GM18499 (cell line): Measurements from ENCODE around the gene SLMAP.
"Not testable (repeated sequence)": the region's sequence is repeated elsewhere in the genome, so short reads cannot be mapped to it uniquely, and the experiment has no call there.

ENCODE experiments used
- ATAC-seq: cut with Tn5 transposase; IDR thresholded peaks from one replicate; pipeline ENCODE4 v1.9.1; 2021; ENCODE audit warnings: moderate number of reproducible peaks; ENCODE audit not compliant: insufficient read depth, unreplicated experiment

The SLMAP gene

DNA sequence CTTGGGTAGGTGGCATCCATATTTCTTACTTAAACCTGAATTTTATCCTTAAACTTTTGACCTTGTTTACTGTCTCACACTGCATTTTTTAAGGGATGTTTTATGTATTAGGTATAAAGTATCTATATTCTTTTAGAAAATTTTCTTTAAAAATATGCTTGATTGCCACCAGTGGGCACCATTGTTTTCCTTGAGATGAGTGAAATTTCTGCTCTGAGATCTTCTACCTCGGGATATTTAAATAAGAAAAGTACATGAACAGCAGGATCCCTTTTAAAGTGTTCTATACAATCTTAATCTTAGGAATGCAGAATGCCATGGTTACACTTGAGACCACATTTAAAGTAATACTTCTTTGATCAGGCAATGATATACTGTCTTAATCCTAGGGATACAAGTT lies 108.7 kb downstream of the SLMAP start:
- no peak for ATAC-seq

DNA sequence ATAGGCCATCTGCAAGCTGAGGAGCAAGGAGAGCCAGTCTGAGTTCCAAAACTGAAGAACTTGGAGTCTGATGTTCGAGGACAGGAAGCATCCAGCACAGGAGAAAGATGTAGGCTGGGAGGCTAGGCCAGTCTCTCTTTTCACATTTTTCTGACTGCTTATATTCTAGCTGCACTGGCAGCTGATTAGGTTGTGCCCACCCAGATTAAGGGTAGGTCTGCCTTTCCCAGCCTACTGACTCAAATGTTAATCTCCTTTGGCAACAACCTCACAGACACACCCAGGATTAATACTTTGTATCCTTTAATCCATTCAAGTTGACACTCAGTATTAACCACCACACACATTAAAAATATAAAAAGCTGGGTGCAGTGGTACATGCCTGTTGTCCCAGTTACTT lies 113.0 kb downstream of the SLMAP start:
- not testable (repeated sequence) for ATAC-seq

DNA sequence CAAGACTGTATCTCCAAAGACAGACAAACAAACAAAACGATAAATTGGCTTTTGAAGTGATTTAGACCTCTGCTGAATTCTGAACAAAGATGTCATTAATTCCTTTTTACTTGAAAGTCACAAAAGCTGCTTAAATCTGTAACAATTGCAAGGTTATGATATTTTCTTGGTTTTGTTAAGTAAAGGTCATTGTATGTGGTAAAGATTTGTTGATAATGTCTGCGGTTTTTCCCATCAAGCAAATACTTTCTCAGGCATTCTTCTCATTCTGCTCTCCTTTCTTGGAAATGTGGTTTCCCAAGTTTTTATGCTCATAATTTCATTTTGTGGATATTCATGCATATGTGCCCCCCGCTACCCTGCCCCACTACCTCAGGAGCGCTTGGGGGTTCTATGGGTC lies 116.5 kb downstream of the SLMAP start:
- no peak for ATAC-seq

DNA sequence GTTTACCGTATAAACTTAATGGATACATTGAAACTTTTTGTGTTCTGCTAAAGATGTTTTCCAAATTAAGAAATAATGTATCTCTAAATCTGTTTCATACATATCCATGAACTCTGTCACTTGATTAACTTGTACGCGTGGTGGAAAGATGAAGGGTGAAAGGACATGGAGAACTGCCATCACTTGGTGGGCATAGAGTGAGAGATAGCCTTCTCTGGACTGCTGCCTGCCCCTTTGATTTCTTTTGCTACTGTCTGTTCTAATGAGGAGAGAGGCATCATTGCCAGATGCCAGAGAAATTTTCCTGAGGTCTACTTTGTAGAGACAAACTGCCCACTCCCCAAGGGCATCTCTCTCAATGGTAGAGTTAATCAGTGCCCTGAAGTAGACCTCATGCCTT lies 120.5 kb downstream of the SLMAP start:
- no peak for ATAC-seq

DNA sequence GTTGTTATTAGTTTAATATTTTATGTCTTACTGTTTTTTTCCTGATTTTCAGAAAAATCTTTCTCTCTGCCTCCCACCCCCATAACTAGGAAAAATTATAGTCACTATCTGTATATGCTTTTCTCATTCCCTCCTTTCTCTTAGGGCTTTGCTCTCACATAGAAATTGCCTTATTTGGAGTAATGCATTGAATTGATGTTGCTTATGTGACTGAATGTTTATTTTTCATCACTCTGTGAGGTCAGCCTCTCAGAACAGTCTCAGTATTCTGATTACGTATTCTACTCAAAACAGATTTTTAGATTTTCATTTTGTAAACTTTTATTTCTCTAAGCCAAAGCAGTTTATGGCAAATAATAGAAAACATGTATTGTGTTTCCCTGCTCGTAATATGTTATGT lies 121.0 kb downstream of the SLMAP start:
- no peak for ATAC-seq

DNA sequence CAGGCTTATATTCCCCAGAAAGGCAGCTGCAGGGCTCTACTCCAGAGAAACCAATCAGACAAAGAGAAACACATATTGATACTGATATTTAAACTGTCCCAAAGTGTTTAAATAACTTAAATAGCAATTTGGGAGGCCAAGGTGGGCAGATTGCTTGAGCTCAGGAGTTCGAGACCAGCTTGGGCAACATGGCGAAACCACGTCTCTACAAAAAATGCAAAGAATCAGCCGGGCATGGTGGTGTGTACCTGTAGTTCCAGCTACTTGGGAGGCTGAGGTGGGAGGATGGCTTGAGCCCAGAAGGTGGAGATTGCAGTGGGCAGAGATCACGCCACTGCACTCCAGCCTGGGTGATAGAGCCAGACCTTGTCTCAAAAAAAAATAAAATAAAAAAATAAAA lies 128.3 kb downstream of the SLMAP start:
- not testable (repeated sequence) for ATAC-seq

DNA sequence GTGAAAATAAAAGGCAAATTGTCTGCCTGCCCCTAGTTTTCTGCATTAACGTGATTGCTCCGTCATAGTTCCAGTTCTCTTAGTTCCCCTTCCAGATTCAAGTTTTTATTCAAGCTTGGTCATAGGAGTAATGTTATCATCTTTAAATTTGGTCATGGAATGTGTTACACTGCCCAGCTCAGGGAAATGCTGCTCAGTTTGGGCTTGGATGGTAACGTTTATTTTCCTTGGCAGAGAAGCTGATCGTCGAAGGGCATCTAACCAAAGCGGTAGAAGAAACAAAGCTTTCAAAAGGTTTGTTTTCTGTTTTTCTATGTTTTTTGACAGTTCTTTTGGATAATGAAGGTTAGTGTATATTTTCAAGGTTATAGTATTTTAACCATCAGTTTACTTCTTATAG lies 133.7 kb downstream of the SLMAP start:
- no peak for ATAC-seq

DNA sequence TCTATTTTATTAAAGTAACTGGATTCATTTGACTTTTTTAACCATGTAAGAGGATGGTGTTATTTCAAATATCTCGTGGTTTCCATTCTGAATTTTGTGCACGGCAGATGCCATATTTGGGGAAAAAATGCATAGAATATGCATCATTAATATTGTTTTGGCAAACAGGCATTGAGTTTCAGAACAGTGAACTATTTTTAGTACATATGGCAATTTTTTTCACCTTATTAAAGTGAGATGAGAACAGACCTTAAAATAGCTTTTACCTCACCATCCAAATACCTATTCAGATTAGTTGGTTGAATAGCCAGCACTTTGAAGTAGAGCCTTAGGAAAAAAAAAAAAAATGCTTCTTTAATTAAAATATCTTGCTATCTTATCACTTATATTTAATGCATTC lies 134.8 kb downstream of the SLMAP start:
- ATAC-seq: no peak

DNA sequence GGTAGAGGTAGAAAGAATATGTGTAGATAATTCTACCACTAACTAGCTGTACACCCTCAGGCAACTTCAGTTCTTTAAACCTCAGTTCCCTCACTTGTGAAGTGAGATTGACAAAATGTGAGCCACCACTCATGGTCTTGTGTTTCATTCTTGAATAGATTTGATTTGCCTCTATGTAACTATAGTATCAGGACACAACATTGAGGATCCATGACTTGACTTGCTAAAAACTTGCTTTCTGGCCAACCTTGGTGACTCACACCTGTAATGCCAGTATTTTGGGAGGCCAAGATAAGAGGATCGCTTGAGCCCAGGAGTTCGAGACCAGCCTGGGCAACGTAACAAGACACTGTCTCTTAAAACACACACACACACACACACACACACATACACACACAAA lies 136.3 kb downstream of the SLMAP start:
- ATAC-seq: no peak

DNA sequence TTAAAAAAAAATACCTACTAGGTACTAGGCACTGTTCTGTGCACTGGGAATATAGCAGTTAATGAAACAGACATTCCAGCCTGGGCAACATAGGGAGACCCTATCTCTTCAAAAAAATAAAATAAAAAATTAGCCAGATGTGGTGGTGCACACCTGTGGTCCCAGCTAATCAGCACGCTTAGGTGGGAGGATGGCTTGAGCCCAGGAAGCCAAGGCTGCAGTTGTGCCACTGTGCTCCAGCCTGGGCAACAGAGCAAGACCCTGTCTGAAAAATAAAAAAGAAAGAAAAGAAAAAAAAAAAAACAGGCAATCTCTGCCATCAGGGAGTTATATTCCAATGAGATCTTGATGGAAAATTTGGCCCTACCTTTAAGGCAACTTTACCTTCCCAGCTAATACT lies 137.0 kb downstream of the SLMAP start:
- ATAC-seq: no peak

DNA sequence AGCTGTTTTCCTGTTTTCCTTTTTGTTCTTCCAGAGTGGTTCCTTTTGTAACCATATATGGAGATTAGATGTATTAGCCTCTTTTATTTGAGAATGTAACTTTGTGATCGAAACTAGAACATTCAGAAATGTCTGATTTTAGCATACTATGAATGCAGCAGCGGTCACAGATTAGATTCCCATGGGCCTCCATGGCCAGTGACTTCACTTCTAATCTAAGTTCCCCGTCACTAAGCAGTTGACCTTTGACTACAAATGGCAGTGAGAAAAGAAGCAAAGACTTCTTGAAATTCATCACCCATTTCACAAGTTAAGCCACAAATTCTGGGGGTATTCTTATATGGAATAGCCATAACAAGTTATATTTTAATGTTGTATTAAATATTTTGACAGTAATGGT lies 137.6 kb downstream of the SLMAP start:
- no peak for ATAC-seq

DNA sequence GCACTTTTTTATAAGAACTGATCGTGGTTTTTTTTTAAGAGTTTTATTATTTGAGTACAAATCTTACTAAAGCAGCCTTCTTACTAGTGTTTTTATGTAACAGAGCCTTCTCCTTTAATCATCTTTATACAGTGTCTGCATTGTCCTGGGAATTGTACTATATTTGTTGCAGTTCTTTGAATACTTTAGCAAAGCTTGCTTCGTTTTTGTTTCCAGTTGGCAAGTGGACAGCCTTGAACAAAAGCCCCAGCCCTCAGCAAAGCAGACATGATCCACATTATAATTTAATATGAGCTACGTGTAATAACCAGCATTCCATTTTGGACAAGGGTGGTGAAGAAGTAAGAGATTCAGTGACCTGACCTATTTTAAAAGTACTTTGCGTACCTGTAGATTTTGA lies 139.9 kb downstream of the SLMAP start:
- ATAC-seq: no peak

DNA sequence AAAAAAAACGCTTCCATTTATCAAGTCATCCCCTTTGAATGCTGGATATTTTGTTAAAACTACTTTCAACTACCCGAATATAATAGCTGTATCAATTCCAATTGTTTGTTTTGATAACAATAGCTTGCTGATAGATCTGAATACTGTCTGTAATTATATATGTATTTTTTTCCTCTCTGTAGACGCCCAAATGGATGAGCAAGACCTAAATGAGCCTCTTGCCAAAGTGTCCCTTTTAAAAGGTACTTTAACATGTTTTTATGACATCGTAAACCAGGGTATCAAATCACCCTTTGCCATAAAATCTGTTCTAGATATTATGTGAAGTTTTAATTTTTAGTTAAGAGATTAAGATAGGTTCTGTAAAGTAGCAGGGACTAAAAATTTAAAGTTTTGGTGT lies 140.6 kb downstream of the SLMAP start:
- no peak for ATAC-seq

DNA sequence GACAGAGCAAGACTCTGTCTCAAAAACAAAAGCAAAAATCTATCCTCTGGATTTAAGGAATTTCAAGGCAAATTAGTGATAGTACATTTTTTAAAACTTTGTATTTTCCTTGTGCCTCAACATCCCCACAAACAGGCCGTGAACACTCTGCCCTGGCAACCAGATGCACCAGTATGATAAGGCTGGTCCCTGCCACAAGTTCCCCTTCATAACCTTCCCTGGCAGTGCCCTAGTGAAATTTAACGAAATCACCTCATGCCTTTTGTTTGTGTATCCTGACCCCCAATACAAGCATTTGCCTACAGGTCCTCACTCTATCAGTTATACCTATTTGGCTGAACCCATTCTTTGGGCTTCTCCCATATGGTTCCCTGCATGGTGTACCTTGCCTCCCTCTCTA lies 144.7 kb downstream of the SLMAP start:
- no peak for ATAC-seq

DNA sequence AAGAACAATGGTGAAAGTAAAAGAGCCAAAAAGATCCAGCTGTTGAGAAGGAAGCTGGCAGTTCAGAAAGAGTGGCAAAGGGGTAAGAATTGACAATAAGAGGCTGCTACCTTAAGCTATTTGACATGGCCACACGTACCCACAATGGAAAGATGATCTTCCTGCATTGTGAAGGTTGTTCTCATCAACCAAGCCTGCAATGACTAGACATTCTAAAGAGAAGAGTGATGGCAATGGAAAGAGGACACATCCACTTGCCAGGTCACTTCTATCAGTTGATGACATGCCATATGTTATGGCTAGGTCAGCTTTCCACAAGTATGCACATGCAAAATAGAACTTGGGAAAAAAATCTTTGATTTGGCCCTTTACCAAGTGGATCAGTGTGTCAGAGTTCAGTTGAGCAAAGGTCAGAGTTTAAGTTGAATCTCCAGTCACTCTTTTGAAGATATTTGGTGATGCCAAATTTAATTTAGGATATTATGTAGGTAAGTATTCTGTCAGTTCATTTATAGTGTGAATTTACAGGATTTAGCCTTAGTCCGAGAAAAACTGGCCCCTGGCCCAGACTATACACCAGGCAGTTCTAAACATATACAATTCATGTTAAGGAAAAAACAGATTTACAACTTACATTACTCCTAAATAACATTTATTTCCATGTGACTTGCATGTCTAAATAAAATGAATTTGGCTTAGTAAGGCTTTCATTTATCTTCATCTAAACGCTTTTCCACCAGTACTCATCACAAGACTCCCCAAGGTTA lies 147.2 kb downstream of the SLMAP start:
- no peak for ATAC-seq

DNA sequence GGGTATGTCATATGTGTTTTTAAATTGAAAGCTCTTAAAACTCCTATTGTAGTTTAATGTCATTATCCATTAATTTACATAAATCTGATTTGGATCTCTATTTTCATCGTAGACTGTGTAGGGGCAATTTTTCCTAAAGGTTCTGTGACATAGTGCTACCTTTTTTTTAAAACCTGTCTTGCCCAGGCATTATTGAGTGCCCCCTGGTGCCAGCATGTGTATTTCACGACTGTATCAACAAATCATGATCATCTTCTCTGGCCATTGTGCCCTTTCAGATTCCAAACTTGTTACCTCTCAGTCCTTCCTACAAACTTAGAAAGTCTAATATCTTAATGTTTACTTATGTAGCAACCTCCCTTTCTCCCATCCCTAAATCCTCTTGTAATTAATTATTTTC lies 154.9 kb downstream of the SLMAP start:
- ATAC-seq: no peak

DNA sequence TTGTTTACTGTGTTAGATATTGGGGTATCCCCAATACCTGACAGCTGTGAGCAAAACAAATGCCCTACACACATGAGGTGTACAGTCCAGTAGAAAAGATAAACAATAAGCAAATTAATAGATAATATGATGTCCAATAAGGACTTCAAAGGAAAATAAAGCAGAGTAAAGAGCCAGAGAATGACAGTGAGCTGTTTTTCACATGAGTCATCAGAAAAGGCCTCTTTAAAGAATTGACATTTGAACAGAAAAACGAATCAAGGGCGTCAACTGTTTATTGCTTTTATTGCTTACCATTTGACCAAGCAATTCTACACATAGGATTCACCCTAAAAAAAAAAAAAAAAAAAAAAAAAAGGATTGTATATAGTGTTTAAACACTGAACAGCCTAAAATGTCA lies 155.5 kb downstream of the SLMAP start:
- ATAC-seq: no peak

DNA sequence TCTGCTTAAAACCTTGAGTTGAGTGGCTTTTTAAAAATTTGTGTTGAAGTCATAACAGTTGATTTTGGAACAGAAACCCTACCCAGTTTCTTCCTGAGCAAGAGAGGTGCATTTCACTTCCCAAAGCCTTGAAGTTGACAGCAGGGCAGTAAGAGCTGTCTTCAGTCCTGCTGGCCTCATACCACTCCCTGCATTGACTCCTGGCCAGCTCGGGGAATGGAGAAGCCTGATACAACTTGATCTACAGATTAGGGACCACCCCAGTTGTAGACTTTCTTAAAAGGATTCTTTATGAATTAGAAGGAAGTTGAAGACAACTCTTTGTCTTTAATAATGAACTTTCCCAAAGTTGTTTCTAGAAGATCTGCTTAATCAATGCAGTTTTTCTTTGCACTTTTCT lies 161.5 kb downstream of the SLMAP start:
- ATAC-seq: no peak

DNA sequence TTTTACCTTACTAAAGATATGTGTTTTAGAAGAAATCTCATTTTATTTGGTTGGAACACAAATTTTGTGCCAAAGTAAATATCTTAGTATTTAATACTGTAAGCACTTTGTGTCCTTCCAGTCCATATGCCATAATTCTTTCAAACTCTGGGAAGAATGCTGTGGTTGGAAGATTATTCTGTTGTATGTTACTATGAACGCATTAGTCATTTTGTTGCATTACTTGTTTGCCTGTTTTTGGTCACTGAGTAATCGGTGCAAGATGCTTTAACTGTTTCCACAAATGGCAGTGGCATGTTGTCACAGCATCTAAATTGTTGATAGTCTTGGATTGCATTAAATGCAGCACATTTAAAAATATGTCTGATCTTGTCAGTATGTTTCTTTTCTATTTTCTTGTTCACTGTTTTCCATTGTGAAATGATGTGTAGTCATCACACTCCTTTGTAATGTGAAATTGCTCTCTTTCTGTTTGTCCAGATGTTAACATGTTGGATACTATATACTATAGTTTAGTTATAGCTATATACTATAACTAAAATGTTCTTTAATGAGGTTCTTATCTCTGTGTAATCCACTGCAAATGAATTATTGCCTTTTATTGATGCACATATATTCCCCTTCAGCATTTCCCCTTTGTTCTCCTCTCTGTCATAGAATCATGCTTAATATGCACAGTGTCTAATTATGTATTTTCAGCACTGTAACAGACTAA lies 162.2 kb downstream of the SLMAP start:
- no peak for ATAC-seq

DNA sequence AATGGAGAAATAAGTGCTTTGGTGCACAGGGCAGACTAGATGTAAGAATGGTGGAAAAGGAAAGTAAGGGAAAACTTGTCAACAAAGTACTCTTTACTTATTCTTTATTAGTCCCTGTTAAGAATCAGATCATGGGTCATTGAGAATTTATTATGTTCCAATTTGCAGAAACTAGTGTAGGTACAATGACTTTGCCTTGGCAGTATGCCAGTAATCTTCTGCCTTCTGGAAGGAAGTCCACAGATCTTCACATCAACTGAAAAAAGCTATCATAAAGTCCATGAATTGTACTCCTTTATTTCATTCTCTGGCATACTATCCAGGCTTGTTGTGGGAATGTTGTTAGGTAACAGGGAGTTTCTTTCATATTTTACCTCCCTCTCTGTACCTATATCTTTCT lies 163.9 kb downstream of the SLMAP start:
- ATAC-seq: no peak

DNA sequence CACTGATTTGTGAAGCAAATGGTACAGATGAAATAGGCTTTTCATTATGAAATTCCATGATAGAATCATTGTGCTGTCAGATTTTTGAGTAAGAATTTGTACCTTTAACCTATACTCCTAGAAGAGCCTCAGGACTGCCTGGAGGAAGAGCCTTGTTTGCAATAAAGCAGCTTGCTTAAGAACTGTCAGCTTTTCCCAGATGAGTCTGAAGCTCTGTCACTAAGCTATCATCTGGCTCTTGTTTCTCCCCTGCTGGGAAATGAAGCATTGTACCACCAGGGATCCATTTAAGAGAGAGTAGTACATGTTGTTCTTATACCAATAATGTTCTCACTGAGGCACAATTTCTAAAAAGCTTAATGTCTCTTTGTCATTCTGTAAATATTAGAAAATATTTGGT lies 167.0 kb downstream of the SLMAP start:
- no peak for ATAC-seq

DNA sequence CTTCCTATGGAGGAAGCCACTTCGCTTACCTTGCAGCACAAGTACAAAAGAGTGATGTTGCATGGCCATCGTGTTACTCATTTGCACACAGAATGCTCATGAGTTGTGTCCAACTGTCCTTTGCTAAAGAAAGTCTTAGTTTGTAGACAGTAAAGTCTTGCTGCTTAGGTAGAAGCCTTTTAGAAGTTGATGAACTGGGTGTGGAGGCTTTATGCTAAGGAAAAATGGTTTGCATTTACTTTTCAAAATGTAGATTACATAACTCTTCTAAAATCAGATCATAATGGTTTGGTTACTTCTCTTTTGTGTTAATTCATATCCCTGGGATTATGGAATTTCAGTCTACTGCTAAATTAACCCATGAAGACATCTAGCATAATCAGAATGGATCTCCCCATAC lies 167.6 kb downstream of the SLMAP start:
- ATAC-seq: no peak
